ENCODE results near the gene TCN2. TPM values are rescaled to one million over a fixed set of nuclear protein-coding genes. Genes with fewer than 3 reads are reported as not detected.

The TCN2 gene
- total and polyA plus RNA-seq, 9 of the 15 experiments (the other 6 are each of a cell fraction or from before 2014, with no cell fraction given): 0.88 to 5.4 (median 1.7) TPM

DNA sequence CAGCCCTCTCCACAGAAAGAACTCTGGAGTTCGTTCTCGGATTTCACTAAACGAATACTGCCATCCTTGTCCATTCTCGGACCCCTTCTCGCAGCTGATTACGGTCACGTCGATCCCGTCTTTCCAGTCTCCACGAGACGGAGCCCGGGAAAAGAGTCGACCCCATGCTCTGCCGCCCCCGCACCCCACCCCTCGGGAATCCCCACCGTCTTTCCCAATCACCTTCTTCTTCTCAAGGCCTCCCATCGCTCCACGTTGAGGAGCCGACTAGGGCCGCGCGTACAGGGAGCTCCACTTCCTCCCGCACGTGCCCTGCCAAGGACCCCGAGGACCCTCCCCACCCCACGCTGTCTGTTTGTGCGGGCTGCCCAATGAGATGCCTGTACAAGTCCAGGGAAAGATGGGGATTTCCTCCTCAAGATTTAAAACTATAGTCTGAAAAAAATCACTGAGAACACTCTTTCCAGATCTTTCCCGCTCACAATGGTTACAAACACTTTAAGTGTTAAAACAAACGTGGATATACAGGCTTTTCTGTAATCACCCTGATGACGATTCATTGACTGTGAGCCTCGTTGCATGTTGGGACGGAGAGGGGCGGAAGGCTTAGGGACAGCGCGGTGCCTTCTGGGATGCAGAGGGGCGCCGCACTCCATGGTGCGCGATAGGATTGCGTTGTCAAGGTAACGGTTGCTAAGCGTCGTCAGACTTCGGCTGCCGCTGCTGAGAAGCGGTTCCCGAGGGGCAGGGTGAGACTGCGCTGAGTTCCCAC lies 15.2 kb upstream of the TCN2 start, which contains the start of gene PES1 (continued):
- TF ChIP-seq XRCC3 (IDR thresholded peaks at IDR 0.05) (no peak), GTF2A2 (tag; IDR thresholded peaks at IDR 0.05) (no peak), ZNF76 (CRISPR knock-in tag; IDR thresholded peaks at IDR 0.05; ENCODE audit: borderline replicate concordance) (peak; percentile 95; the same call in 1 of the 2 replicates), RFX1 (IDR thresholded peaks at IDR 0.05) (peak; percentile 100), CBFB (CRISPR knock-in tag; IDR thresholded peaks at IDR 0.05) (no peak), SRSF1 (IDR thresholded peaks at IDR 0.05; ENCODE audit: low read depth, low read length) (no peak), E2F8 (IDR thresholded peaks at IDR 0.05; ENCODE audit: low read depth, partially characterized antibody) (peak; percentile 91), NR2C2 (CRISPR knock-in tag; IDR thresholded peaks at IDR 0.05) (no peak), NR2C2 (tag; IDR thresholded peaks at IDR 0.05) (peak; percentile 51), SMAD2 (IDR thresholded peaks at IDR 0.05; ENCODE audit: low read depth, low read length) (no peak), SOX6 (IDR thresholded peaks at IDR 0.05) (no peak), ZNF668 (CRISPR knock-in tag; IDR thresholded peaks at IDR 0.05) (no peak), NR2C1 (IDR thresholded peaks at IDR 0.05) (no peak), NR2C1 (tag; IDR thresholded peaks at IDR 0.05) (peak; percentile 55; the same call in 1 of the 2 replicates), BCL6 (CRISPR knock-in tag; IDR thresholded peaks at IDR 0.05) (no peak)
- TF ChIP-seq, protein P1, sequence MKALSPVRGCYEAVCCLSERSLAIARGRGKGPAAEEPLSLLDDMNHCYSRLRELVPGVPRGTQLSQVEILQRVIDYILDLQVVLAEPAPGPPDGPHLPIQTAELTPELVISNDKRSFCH (CRISPR knock-in tag; IDR thresholded peaks at IDR 0.05): no peak
- TF ChIP-seq, protein P1 (tag; IDR thresholded peaks at IDR 0.05): no peak
- TF ChIP-seq, protein P2, sequence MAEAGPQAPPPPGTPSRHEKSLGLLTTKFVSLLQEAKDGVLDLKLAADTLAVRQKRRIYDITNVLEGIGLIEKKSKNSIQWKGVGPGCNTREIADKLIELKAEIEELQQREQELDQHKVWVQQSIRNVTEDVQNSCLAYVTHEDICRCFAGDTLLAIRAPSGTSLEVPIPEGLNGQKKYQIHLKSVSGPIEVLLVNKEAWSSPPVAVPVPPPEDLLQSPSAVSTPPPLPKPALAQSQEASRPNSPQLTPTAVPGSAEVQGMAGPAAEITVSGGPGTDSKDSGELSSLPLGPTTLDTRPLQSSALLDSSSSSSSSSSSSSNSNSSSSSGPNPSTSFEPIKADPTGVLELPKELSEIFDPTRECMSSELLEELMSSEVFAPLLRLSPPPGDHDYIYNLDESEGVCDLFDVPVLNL (CRISPR knock-in tag; IDR thresholded peaks at IDR 0.05; ENCODE audit: low read depth): no peak
- TF ChIP-seq, protein P3, sequence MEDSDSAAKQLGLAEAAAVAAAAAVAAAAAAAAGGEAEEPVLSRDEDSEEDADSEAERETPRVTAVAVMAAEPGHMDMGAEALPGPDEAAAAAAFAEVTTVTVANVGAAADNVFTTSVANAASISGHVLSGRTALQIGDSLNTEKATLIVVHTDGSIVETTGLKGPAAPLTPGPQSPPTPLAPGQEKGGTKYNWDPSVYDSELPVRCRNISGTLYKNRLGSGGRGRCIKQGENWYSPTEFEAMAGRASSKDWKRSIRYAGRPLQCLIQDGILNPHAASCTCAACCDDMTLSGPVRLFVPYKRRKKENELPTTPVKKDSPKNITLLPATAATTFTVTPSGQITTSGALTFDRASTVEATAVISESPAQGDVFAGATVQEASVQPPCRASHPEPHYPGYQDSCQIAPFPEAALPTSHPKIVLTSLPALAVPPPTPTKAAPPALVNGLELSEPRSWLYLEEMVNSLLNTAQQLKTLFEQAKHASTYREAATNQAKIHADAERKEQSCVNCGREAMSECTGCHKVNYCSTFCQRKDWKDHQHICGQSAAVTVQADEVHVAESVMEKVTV (CRISPR knock-in tag; IDR thresholded peaks at IDR 0.05): no peak

Measured in K562 (cell line).